Smooth muscle cell (in vitro differentiated cells): ENCODE results near the gene B4GALNT4. TPM values are rescaled to one million over a fixed set of nuclear protein-coding genes. Genes with fewer than 3 reads are reported as not detected.

Source experiments
- DNase-seq: peaks from one replicate; lab custom pipeline; 2025; ENCODE audit not compliant: unreplicated experiment; lab: John Stamatoyannopoulos, UW
- H2AFZ ChIP-seq: fragments of 200-600 bp; sonication (generic); 2 replicates; pipeline ENCODE4 v1.6.0; 2016; ENCODE audit warnings: antibody characterized with exemption, low read depth, mild to moderate bottlenecking
- H3F3A ChIP-seq: fragments of 200-600 bp; sonication (generic); 2 replicates; pipeline ENCODE4 v1.6.0; 2017; ENCODE audit warnings: antibody characterized with exemption, low read depth
- H3K27ac ChIP-seq: fragments of 200-600 bp; sonication (generic); 2 replicates; pipeline ENCODE4 v1.5.1; 2016; ENCODE audit warnings: low read depth, mild to moderate bottlenecking
- H3K27me3 ChIP-seq: fragments of 200-600 bp; sonication (generic); 2 replicates; pipeline ENCODE4 v1.6.1; 2016; ENCODE audit warnings: low read depth, mild to moderate bottlenecking
- H3K36me3 ChIP-seq: fragments of 200-600 bp; sonication (generic); 2 replicates; pipeline ENCODE4 v1.5.1; 2016; ENCODE audit warnings: low read depth
- H3K4me1 ChIP-seq: fragments of 200-600 bp; sonication (generic); 2 replicates; pipeline ENCODE4 v1.5.1; 2016; ENCODE audit warnings: low read depth
- H3K4me2 ChIP-seq: fragments of 200-600 bp; sonication (generic); 2 replicates; pipeline ENCODE4 v1.6.0; 2016; ENCODE audit warnings: mild to moderate bottlenecking
- H3K4me3 ChIP-seq: fragments of 200-600 bp; sonication (generic); 2 replicates; pipeline ENCODE4 v1.5.1; 2016; ENCODE audit warnings: mild to moderate bottlenecking
- H3K79me2 ChIP-seq: fragments of 200-600 bp; sonication (generic); 2 replicates; pipeline ENCODE4 v1.6.0; 2016; ENCODE audit warnings: low read depth, mild to moderate bottlenecking
- H3K9ac ChIP-seq: fragments of 200-600 bp; sonication (generic); 2 replicates; pipeline ENCODE4 v1.6.0; 2016; ENCODE audit warnings: low read depth
- H3K9me3 ChIP-seq: fragments of 200-600 bp; sonication (generic); replicated peaks from 2 replicates; pipeline ENCODE4 v1.5.1; 2016; ENCODE audit warnings: low read depth
- H4K20me1 ChIP-seq: fragments of 200-600 bp; sonication (generic); 2 replicates; pipeline ENCODE4 v1.6.0; 2016; ENCODE audit warnings: low read depth
- WGBS: methylation state at CpG from one replicate; pipeline ENCODE4 v1.1.7; 2016; ENCODE audit warnings: low lambda C conversion rate; 5-methylcytosine and 5-hydroxymethylcytosine counted together
- polyA plus RNA-seq: library from polyadenylated mRNA; unstranded; fragments of >200 nt; fragmentation: Nextera tagmentation; extraction: Ambion mirVana; gene quantifications from 2 replicates; pipeline ENCODE4 v1.2.1, GENCODE V29; 2016
- total RNA-seq: library from RNA; depleted of rRNA; stranded (reverse); fragments of >200 nt; gene quantifications from 2 replicates; pipeline ENCODE4 v1.2.3, GENCODE V29; 2014
- TF ChIP-seq, protein P1 (sequence below): fragments of 200-600 bp; sonication (generic); IDR thresholded peaks from 2 replicates; pipeline ENCODE4 v1.5.1; 2017; ENCODE audit warnings: borderline replicate concordance, mild to moderate bottlenecking, antibody characterized with exemption; ENCODE audit not compliant: insufficient read depth, poor library complexity, severe bottlenecking

The B4GALNT4 gene
- total and polyA plus RNA-seq, 2 experiments from 2014 or later = 21.9 to 45.8 TPM

DNA sequence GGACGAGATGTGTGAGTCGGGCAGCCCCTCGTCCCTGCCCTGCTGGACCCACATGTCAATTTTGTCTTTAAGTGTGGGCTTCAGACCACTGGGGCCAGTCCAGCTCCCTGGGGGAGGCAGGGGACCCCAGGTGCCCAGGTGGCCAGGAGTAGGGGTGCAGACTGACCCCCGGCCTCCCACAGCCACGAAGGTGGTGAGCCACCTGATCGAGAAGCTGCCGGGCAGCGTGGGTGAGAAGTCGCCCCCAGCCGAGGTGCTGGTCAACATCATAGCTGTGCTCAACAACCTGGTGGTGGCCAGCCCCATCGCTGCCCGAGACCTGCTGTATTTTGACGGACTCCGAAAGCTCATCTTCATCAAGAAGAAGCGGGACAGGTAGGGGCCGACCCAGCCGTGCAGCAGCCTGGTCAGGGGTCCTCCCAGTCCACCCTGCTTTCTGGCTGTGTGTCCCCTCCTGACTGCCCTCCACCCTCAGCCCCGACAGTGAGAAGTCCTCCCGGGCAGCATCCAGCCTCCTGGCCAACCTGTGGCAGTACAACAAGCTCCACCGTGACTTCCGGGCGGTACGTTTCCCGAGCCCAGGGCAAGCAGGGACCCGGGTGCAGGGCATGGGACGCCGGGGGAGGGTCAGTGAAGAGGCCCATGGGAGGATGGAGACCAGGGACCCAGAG lies 34.6 kb downstream of the B4GALNT4 start:
- no peaks in the 10 kb centered on the region for H3K79me2 ChIP-seq
- H3K9me3 ChIP-seq = no peaks in the 10 kb centered on the region
- no peak overlapping the region for H3K9ac ChIP-seq
- no peak overlapping the region for H2AFZ ChIP-seq
- H3K27me3 ChIP-seq = no peaks in the 10 kb centered on the region
- no peaks in the 10 kb centered on the region for H3K4me1 ChIP-seq
- H3K4me3 ChIP-seq = no peak overlapping the region
- H3F3A ChIP-seq = no peaks in the 10 kb centered on the region
- WGBS = 95% methylated on average over 27 of the region's 27 CpGs
- no peaks in the 10 kb centered on the region for H3K36me3 ChIP-seq
- H3K4me2 ChIP-seq = no peak overlapping the region
- H3K27ac ChIP-seq = no peak overlapping the region
- TF ChIP-seq, protein P1, sequence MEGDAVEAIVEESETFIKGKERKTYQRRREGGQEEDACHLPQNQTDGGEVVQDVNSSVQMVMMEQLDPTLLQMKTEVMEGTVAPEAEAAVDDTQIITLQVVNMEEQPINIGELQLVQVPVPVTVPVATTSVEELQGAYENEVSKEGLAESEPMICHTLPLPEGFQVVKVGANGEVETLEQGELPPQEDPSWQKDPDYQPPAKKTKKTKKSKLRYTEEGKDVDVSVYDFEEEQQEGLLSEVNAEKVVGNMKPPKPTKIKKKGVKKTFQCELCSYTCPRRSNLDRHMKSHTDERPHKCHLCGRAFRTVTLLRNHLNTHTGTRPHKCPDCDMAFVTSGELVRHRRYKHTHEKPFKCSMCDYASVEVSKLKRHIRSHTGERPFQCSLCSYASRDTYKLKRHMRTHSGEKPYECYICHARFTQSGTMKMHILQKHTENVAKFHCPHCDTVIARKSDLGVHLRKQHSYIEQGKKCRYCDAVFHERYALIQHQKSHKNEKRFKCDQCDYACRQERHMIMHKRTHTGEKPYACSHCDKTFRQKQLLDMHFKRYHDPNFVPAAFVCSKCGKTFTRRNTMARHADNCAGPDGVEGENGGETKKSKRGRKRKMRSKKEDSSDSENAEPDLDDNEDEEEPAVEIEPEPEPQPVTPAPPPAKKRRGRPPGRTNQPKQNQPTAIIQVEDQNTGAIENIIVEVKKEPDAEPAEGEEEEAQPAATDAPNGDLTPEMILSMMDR = no peak
- H4K20me1 ChIP-seq = no peaks in the 10 kb centered on the region
- DNase-seq = no peak

DNA sequence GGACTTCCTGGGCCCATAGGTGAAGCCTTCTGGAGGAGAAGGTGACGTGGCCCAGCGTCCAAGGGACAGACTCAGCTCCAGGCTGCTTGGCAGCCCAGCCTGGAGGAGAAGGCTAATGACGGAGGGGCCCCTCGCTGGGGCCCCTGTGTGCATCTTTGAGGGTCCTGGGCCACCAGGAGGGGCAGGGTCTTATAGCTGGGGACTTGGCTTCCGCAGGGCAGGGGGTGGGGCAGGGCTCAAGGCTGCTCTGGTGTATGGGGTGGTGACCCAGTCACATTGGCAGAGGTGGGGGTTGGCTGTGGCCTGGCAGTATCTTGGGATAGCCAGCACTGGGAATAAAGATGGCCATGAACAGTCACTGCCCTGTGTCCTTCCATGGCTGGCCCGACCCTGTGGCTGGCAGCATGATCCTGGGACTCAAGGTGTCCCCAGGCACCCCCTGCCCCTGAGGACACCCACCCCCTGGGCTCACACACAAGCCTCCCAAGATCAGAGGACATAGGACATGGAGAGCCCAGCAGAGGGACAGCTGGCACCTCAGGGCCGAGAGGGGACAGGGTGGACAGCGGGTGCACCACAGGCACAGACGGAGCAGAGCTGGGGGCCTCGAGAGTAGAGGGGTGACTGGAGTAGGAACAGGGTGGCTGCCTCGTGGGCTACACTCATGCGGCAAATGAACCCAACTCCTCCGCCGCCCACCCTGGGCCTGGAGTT lies 35.4 kb downstream of the B4GALNT4 start:
- TF ChIP-seq, protein P1 = no peak
- Histone ChIP-seq H3F3A (no peaks in the 10 kb centered on the region), H3K4me2 (no peak overlapping the region), H3K27ac (no peak overlapping the region), H3K4me3 (no peak overlapping the region), H2AFZ (no peak overlapping the region), H4K20me1 (no peaks in the 10 kb centered on the region), H3K36me3 (no peaks in the 10 kb centered on the region), H3K9me3 (no peaks in the 10 kb centered on the region), H3K4me1 (no peaks in the 10 kb centered on the region), H3K9ac (no peak overlapping the region), H3K79me2 (no peaks in the 10 kb centered on the region), H3K27me3 (no peaks in the 10 kb centered on the region)
- WGBS = 97% methylated on average over 14 of the region's 14 CpGs
- DNase-seq = no peak

DNA sequence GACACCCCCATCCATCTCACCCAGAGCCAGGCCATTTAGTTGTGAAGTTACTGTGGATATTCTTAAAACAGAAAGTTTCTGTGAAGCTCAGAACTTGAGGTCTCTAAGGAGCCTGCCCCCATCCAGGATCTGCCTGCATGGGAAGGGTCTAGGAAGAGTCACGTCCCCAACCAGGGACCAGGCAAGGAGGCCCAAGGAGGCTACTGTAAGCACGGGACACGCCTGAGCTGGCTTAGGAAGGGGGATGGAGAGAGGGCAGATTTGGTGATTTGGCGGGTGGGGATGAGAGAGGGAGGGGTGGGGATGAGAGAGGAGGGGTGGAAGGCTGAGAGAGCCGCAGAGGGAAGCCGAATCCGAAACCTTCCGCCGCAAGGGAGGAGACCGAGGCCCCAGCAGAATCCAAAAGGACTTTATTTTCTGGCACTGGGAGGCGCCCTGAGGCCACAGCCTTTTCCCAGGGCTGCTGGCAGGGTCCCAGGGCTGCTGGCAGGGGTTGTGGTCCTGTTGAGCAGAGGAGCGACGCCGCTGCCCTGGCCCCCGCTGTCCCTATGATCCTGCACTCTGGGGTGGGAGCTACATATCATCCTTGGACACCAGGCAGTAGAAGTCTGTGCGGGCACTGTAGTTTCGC lies 36.1 kb downstream of the B4GALNT4 start:
- 86% methylated on average over 17 of the region's 17 CpGs for WGBS
- H3K27ac ChIP-seq = no peak overlapping the region
- TF ChIP-seq, protein P1 = no peak

More for the DNA sequence above, 36.1 kb downstream of the B4GALNT4 start:
- Histone ChIP-seq H3K27me3 (no peaks in the 10 kb centered on the region), H3K9ac (no peak overlapping the region), H3K79me2 (no peaks in the 10 kb centered on the region), H3K36me3 (no peaks in the 10 kb centered on the region), H3F3A (no peaks in the 10 kb centered on the region), H3K4me2 (no peak overlapping the region), H3K4me3 (no peak overlapping the region), H4K20me1 (no peaks in the 10 kb centered on the region), H3K9me3 (no peaks in the 10 kb centered on the region), H3K4me1 (no peaks in the 10 kb centered on the region), H2AFZ (no peak overlapping the region)
- DNase-seq = no peak
